MCF 10A (cell line): ENCODE results near the gene SNX13. TPM values are rescaled to one million over a fixed set of nuclear protein-coding genes. Genes with fewer than 3 reads are reported as not detected.

Experiments used
- BruUV-seq: library from RNA; stranded (reverse); fragments of 400-500 nt; replicated peaks from 2 replicates; lab custom pipeline; 2021; lab: Mats Ljungman, UMichigan
- CTCF ChIA-PET: fragments of 300-600 bp; sonication (Branson Sonifier 250); formaldehyde crosslinking; extraction: SDS; loops from one replicate; lab custom pipeline; 2021; ENCODE audit warnings: antibody characterized with exemption, inconsistent platforms; lab: Yijun Ruan, JAX
- POLR2A ChIA-PET: fragments of 300-600, 350-650 bp; sonication (Branson Sonifier 250); formaldehyde crosslinking; extraction: SDS; loops from one replicate; lab custom pipeline; 2020; ENCODE audit warnings: antibody characterized with exemption, inconsistent platforms; lab: Yijun Ruan, JAX
- DNase-seq: peaks from one replicate; pipeline ENCODE4 v3.0.0-alpha.2; 2018; ENCODE audit not compliant: unreplicated experiment
- H3K27ac Mint-ChIP-seq: one replicate; pipeline ENCODE4 v1.8.0; 2022; ENCODE audit warnings: mild to moderate bottlenecking, low read depth, mixed read lengths; ENCODE audit not compliant: unreplicated experiment
- H3K27me3 Mint-ChIP-seq: one replicate; pipeline ENCODE4 v1.8.0; 2022; ENCODE audit warnings: mixed read lengths; ENCODE audit not compliant: insufficient read depth, unreplicated experiment
- H3K36me3 Mint-ChIP-seq: one replicate; pipeline ENCODE4 v1.8.0; 2022; ENCODE audit warnings: mild to moderate bottlenecking, moderate library complexity, mixed read lengths; ENCODE audit not compliant: insufficient read depth, unreplicated experiment
- H3K4me1 Mint-ChIP-seq: one replicate; pipeline ENCODE4 v1.8.0; 2022; ENCODE audit warnings: mixed read lengths; ENCODE audit not compliant: insufficient read depth, unreplicated experiment
- H3K4me3 Mint-ChIP-seq: one replicate; pipeline ENCODE4 v1.8.0; 2022; ENCODE audit warnings: mild to moderate bottlenecking, moderate library complexity, mixed read lengths; ENCODE audit not compliant: unreplicated experiment
- H3K9me3 Mint-ChIP-seq: one replicate; pipeline ENCODE4 v1.8.0; 2022; ENCODE audit warnings: mixed read lengths; ENCODE audit not compliant: unreplicated experiment
- CTCF ChIP-seq: fragments of 200-600 bp; IDR thresholded peaks from one replicate; pipeline ENCODE4 v1.8.0; 2022; ENCODE audit warnings: antibody characterized with exemption, mild to moderate bottlenecking; ENCODE audit not compliant: unreplicated experiment
- intact Hi-C: fragments of 100-400 bp; cut with micrococcal nuclease; formaldehyde crosslinking; loops from 2 replicates; pipeline ENCODE4 v1.14.1; 2022
- total RNA-seq: library from RNA; stranded (reverse); gene quantifications from 2 replicates; pipeline ENCODE4 v1.2.3, GENCODE V29; 2022

Gene SNX13
- total RNA-seq, 1 experiment from 2014 or later: 38.5 TPM

DNA sequence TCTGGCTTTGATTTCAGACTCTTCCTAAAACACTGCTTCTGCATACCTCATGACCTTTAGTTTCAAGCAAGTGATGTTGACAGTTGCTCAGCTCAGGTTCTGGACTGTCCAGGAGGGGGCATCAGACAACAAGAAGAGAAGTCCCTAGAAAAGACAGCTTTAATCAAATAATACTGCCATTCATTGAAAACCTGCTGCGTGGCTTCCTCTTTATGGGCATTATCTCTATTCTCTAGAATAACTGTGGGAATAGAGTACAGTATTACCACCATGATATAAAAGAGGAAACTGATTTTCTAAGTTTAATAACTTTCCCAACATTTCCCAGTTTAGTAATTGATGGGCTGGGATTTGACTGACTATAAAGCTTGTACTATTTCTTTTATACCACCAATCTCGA is 170.4 kb downstream of the SNX13 start:
- BruUV-seq: no TSS peak
- Mint-ChIP-seq H3K27ac (no peak overlapping the region), H3K4me1 (peaks cover 35% of the 10 kb centered on the region), H3K27me3 (no peaks in the 10 kb centered on the region), H3K36me3 (no peaks in the 10 kb centered on the region), H3K9me3 (no peaks in the 10 kb centered on the region), H3K4me3 (no peak overlapping the region)
- TF ChIP-seq CTCF: peak; percentile 77
- peak; percentile 76 for DNase-seq
- CTCF ChIA-PET: interaction anchor here (0.6 to 2.2 kb wide), 52 partner anchors 9 to 1779 kb away, joined by 3 to 15 read pairs (median 4); no protein-coding TSS in a partner anchor
- POLR2A ChIA-PET: interaction anchor here (0.5 to 1.7 kb wide), 10 partner anchors 9 to 739 kb away, joined by 3 to 9 read pairs (median 4); no protein-coding TSS in a partner anchor
- intact Hi-C loops: loop anchor here (1.0 to 5.0 kb wide), 6 partner anchors 63 to 575 kb away; partner anchors contain the start of gene SNX13

- ChIA-PET CTCF (interaction anchor here (0.6 to 1.5 kb wide), 2 partner anchors 12 to 363 kb away, joined by 3 to 4 read pairs; no protein-coding TSS in a partner anchor), POLR2A (interaction anchor here (0.9 kb wide), 1 partner anchor 11 kb away, joined by 3 read pairs; no protein-coding TSS in a partner anchor)
- BruUV-seq: no TSS peak
- TF ChIP-seq CTCF: no peak
- H3K27me3 Mint-ChIP-seq: no peaks in the 10 kb centered on the region
- H3K27ac Mint-ChIP-seq: no peak overlapping the region
- no peak for DNase-seq
- H3K4me3 Mint-ChIP-seq: no peak overlapping the region
- intact Hi-C loops: no loop called here
- H3K4me1 Mint-ChIP-seq: no peaks in the 10 kb centered on the region
- no peaks in the 10 kb centered on the region for H3K36me3 Mint-ChIP-seq
- H3K9me3 Mint-ChIP-seq: no peaks in the 10 kb centered on the region
These were observed 182.3 kb downstream of the SNX13 start for GRCh38 chr7:17758008-17758407.

DNA sequence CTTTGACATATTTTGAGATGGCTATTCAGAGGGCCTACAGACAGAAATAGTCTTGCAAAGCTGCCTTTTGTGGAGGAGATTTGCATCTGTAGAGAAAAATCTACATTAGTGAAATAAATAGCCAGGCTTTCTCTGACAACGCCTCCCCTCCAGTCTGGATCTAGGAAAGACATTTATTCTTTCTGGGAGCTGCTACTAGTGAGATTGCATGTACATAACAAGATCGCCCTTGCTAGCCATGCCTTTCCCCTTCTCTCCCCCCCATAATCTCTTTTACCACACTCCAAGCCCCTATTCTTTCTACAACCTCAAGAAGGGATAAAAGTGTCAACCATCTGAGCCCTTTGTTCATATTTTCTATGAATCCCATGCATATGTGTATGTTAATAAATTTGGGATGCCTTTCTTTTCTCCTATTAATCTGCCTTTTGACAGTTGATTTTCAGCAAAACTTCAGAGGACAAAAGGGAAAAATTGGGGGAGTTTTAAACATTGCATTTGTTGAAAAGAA is 194.2 kb downstream of the SNX13 start:
- H3K36me3 Mint-ChIP-seq: no peaks in the 10 kb centered on the region
- no peak overlapping the region for H3K4me3 Mint-ChIP-seq
- intact Hi-C loops: no loop called here
- no peaks in the 10 kb centered on the region for H3K27me3 Mint-ChIP-seq
- H3K9me3 Mint-ChIP-seq: peaks cover 7% of the 10 kb centered on the region
- ChIA-PET CTCF (interaction anchor here (1.0 to 1.1 kb wide), 2 partner anchors 13 to 16 kb away, joined by 3 read pairs; no protein-coding TSS in a partner anchor), POLR2A (interaction anchor here (1.2 kb wide), 1 partner anchor 27 kb away, joined by 3 read pairs; no protein-coding TSS in a partner anchor)
- TF ChIP-seq CTCF: no peak
- H3K4me1 Mint-ChIP-seq: no peaks in the 10 kb centered on the region
- no TSS peak for BruUV-seq
- no peak overlapping the region for H3K27ac Mint-ChIP-seq
- no peak for DNase-seq

- Mint-ChIP-seq H3K27me3 (no peaks in the 10 kb centered on the region), H3K9me3 (peaks cover 7% of the 10 kb centered on the region), H3K4me3 (no peak overlapping the region), H3K4me1 (no peaks in the 10 kb centered on the region), H3K27ac (no peak overlapping the region), H3K36me3 (no peaks in the 10 kb centered on the region)
- intact Hi-C loops: no loop called here
- TF ChIP-seq CTCF: no peak
- CTCF ChIA-PET: interaction anchor here (1.0 to 1.2 kb wide), 3 partner anchors 12 to 25 kb away, joined by 3 read pairs; no protein-coding TSS in a partner anchor
- no peak for DNase-seq
- no TSS peak for BruUV-seq
- POLR2A ChIA-PET: interaction anchor here (0.7 to 1.2 kb wide), 3 partner anchors 8 to 228 kb away, joined by 3 read pairs; no protein-coding TSS in a partner anchor
These were observed 194.7 kb downstream of the SNX13 start for GRCh38 chr7:17745610-17746009.
